Lung (tissue), 12 donors: ENCODE measurements around the gene AUTS2. TPM values are rescaled to one million over a fixed set of nuclear protein-coding genes. Genes with fewer than 3 reads are reported as not detected.

Source experiments
- ATAC-seq: fragments of 200-7000 bp; cut with Tn5 transposase; one replicate; pipeline ENCODE4 v1.9.1; 2020; ENCODE audit warnings: moderate number of reproducible peaks; ENCODE audit not compliant: insufficient read depth, low FRiP score
- DNase-seq, 3 donors: peaks; one replicate each; pipeline ENCODE4 v3.0.0-alpha.2; 2013 to 2017
- H3K27ac ChIP-seq, 2 donors: one replicate each; pipeline ENCODE4 v1.5.1; 2013; ENCODE audit warnings: mild to moderate bottlenecking in 2 of 2, moderate library complexity in 2 of 2, control low read depth in 1 of 2, inconsistent platforms in 1 of 2, low read depth in 1 of 2, low read length in 1 of 2
- H3K27me3 ChIP-seq, 3 donors: one replicate each; pipeline ENCODE4 v1.5.1; 2013; ENCODE audit warnings: low read length in 2 of 3; ENCODE audit not compliant: control insufficient read depth in 3 of 3, insufficient read depth in 3 of 3
- H3K36me3 ChIP-seq, 4 donors: one replicate each; pipeline ENCODE4 v1.5.1; 2013; ENCODE audit warnings: low read length in 4 of 4, mild to moderate bottlenecking in 1 of 4, moderate library complexity in 1 of 4; ENCODE audit not compliant: control insufficient read depth in 4 of 4, insufficient read depth in 4 of 4
- H3K4me1 ChIP-seq, 5 donors: one replicate each; pipeline ENCODE4 v1.5.1; 2013; ENCODE audit warnings: low read length in 5 of 5, mild to moderate bottlenecking in 2 of 5, moderate library complexity in 1 of 5; ENCODE audit not compliant: control insufficient read depth in 5 of 5, insufficient read depth in 5 of 5
- H3K4me3 ChIP-seq: one replicate; pipeline ENCODE4 v1.5.1; 2013; ENCODE audit warnings: mild to moderate bottlenecking, control low read depth, moderate library complexity
- H3K9ac ChIP-seq, 2 donors: one replicate each; pipeline ENCODE4 v1.5.1; 2013; ENCODE audit warnings: low read length in 2 of 2, control low read depth in 1 of 2; ENCODE audit not compliant: insufficient read depth in 1 of 2
- H3K9me3 ChIP-seq, 4 donors: one replicate each; pipeline ENCODE4 v1.5.1; 2013; ENCODE audit warnings: low read length in 3 of 4, mild to moderate bottlenecking in 1 of 4, moderate library complexity in 1 of 4; ENCODE audit not compliant: control insufficient read depth in 4 of 4, insufficient read depth in 3 of 4
- CTCF ChIP-seq: IDR thresholded peaks from 2 replicates; pipeline ENCODE4 v1.5.1; 2012; ENCODE audit warnings: mild to moderate bottlenecking; ENCODE audit errors: control extremely low read depth, extremely low read depth
- whole genome bisulfite sequencing, 2 donors: extraction: QIAGEN DNeasy Blood & Tissue Kit; methylation state at CpG; one replicate each; pipeline ENCODE4 v1.1.7; 2013; 5-methylcytosine and 5-hydroxymethylcytosine counted together
- polyA plus RNA-seq, 2 donors: library from polyadenylated mRNA; stranded (reverse); fragments of 200-250 nt; gene quantifications; one replicate each; pipeline ENCODE4 v1.2.1, GENCODE V29; 2013
- total RNA-seq, 2 donors: library from RNA; depleted of rRNA in 1 of 2; stranded (reverse); fragments of >200 nt in 1 of 2; gene quantifications; one replicate each; pipeline ENCODE4 v1.2.1, GENCODE V29; 2014 to 2021
- donor health status: control.
- donor health status: control.
- donor health status: Bipolar disorder and iron deficiency.
- donor health status: healthy.
- donor health status: DM: yes; HTN: yes; CAD: no.

Gene AUTS2
- total and polyA plus RNA-seq, 4 donors, result 11.8 to 115 (median 40.6) TPM

GRCh38 chr7:70795948-70796347, 1197.7 kb downstream of the AUTS2 start:
- Histone ChIP-seq H3K9ac (no peak overlapping the region), H3K4me1 (no peaks in the 10 kb centered on the region), H3K4me3 (no peak overlapping the region), H3K36me3 (peaks cover 0 to 12% (median 2%) of the 10 kb centered on the region in 4 donors), H3K27me3 (no peaks in the 10 kb centered on the region), H3K27ac (no peak overlapping the region), H3K9me3 (peaks cover 1 to 17% (median 9%) of the 10 kb centered on the region in 4 donors)
- no peak for TF ChIP-seq CTCF
- no peak for ATAC-seq
- no peak for DNase-seq
- 95 to 96% methylated on average over 5 of the region's 5 CpGs for WGBS, 2 donors

- no peak for ATAC-seq
- WGBS, 2 donors, result 29 to 55% methylated on average over 6 of the region's 6 CpGs
- DNase-seq, result no peak
These were observed 1198.8 kb downstream of the AUTS2 start for GRCh38 chr7:70797109-70797514.

GRCh38 chr7:70799841-70800405, 1201.6 kb downstream of the AUTS2 start:
- WGBS, 2 donors, result 84 to 92% methylated on average over 4 of the region's 4 CpGs
- H3K9me3 ChIP-seq, result peaks cover 1 to 17% (median 11%) of the 10 kb centered on the region in 4 donors

More at GRCh38 chr7:70797109-70797514, 1198.8 kb downstream of the AUTS2 start:
- no peaks in the 10 kb centered on the region for H3K4me1 ChIP-seq
- H3K4me3 ChIP-seq, result no peak overlapping the region
- H3K27ac ChIP-seq, result no peak overlapping the region
- peaks cover 1 to 17% (median 9%) of the 10 kb centered on the region in 4 donors for H3K9me3 ChIP-seq
- H3K36me3 ChIP-seq, result peaks cover 0 to 4% (median 0%) of the 10 kb centered on the region in 4 donors
- H3K27me3 ChIP-seq, result no peaks in the 10 kb centered on the region
- no peak overlapping the region for H3K9ac ChIP-seq
- TF ChIP-seq CTCF, result no peak

More at GRCh38 chr7:70799841-70800405, 1201.6 kb downstream of the AUTS2 start:
- H3K9ac ChIP-seq, result no peak overlapping the region
- no peaks in the 10 kb centered on the region for H3K4me1 ChIP-seq
- H3K36me3 ChIP-seq, result no peaks in the 10 kb centered on the region
- H3K4me3 ChIP-seq, result no peak overlapping the region
- ATAC-seq (no peak), DNase-seq (no peak)
- TF ChIP-seq CTCF, result no peak
- no peak overlapping the region for H3K27ac ChIP-seq
- H3K27me3 ChIP-seq, result no peaks in the 10 kb centered on the region
